Measurements from ENCODE around the gene PSMA4.
"Not testable (repeated sequence)": the region's sequence is repeated elsewhere in the genome, so short reads cannot be mapped to it uniquely, and the experiment has no call there.

The PSMA4 gene

DNA sequence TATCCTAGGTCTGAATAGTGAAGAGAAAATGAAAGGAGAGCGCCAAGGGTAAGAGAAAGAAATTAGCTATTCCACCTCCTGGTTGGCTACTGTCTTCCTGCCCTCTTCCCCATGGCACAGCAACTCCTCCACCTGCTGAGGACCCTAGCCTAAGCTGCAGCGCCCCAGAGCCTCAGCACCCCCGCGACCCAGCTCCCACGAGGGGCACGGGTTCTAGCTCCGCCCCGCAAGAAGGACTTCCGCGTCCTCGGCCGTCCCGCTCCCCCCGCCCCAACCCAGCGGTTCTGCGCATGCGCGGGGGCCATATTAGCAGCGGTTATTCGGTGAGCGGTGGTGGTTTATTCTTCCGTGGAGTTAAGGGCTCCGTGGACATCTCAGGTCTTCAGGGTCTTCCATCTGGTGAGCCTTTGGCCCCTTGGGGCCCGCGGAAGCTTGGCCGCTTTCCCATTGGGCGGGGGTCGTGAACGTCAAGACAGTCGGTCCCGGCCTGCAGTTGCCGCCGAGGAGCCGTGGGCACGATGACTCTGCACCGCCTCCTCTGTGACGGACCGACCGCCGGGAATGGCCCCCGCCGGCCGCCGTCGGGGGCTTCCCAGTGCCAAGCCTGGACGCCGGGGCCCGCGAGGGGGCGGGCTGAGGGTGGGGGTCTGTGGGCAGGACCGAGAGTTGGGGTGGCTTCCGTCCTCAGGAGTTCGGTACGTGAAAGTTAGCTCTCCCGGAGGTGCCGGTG lies at the start of gene PSMA4:
Gene PSMA4 (plus strand): TSS at position 304 of the 730 bp plus-strand sequence. CDS start 1,484 bp downstream, outside the sequence.
- DNase-seq = peak; percentile 96

DNA sequence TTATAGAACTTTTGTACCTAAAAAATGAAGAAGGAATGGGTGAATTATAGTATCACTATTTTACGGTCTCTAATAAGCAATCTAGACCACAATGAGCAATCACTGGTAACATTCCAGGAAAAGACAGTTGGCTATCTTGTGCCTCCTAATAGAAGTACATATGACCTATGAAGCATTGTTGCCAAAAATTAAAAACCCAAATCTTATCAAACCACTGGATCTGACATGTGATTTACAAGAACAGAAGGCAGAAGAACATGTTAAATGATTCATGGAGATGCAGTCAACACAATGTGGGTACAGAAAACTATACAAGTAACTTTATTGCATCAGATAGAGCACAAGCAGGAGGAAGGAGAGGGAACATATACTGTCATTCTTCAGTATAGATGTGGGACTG lies 47.4 kb upstream of the PSMA4 start:
- DNase-seq = peak; percentile 48

DNA sequence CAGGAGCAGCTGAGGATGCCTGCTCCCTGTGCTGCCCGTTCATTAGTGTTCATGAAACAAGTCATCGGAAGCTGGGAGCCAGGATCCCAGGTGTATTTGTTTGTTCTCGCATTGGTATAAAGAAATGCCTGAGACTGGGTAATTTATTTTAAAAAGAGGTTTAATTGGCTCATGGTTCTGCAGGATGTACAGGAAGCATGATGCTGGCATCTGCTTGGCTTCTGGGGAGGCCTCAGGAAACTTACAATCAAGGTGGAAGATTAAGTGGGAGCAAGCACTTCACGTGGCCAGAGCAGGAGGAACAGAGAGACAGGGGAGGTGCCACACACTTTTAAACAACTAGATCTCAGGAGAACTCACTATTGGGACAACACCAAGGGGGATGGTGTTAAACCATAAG lies 38.4 kb upstream of the PSMA4 start:
- DNase-seq = no peak

DNA sequence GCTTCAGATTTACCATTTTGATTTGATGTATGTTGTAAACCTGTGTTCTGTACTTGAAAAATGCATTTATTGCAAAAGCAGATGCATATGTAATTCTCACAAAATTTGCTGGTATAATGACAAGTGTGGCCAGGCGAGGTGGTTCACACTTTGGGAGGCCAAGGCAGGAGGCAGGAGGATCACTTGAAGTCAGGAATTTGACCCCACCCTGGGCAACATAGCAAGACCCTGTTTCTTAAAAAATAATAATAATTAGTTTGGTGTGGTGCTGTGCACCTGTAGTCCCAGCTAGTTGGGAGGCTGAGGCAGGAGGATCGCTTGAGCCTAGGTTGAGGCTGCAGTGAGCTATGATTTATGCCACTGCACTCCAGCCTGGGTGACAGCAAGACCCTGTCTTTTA lies 37.6 kb upstream of the PSMA4 start:
- no peak for DNase-seq

DNA sequence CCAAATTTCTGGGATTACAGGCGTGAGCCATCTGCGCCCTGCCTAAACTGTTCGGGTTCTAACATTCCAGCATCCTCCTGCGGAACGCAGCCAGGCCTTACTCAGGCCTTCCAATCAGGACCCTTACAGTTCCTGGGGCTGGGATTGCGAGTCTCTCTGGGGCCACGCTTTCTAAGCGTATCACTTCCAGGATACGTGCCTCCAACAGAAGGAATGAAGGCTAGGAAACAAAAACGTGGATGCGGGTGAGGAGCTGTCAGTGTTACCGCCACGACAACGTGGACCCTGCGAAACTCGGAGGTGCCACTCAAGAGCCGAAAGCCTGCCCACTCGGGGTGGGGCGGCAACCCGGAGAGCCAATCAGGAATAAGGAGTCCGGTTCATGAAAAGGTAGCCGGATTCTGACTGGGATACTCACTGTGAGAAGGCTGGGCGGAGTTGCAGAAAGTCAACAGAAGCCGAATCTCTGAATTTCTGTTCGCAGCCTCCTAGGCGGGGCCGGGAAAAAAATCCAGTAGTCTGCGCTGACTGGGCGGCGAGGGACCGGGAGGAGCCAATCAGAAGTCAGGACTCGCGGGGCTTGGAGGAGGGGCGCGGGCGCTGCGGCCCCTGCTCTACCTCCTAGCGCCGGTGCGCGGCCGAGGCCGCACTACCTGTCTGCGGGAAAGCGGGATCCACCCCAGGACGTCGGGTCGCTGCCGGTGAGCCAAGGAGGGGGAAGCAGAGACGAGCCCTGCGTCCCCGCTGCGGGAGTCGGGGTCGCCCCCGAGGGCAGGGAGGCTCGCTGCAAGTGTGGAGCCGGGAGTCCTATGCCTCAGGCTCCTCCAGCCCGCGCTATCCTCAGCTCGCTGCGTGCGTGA lies 33.0 kb upstream of the PSMA4 start, which contains the start of gene HYKK:
Gene HYKK (plus strand): TSS at position 607 of the 860 bp plus-strand sequence. CDS start 5,512 bp downstream, outside the sequence.
- peak; percentile 96 for DNase-seq

DNA sequence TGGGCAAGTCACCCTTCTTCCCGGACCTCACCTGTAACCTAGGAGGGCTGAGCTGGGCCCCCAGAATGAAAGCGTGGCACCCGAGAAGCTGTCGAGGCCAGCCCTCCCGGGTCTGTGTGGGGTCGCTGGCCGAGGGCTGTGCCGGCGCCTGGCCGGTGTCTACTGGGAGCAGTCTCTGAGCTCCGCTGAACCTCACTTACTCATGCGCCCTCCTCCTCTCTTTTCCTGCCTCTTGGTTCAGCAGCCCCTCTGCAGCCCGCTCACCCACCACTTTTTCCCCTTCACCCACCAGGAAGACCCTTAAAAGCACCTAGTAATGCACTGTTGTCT lies 32.4 kb upstream of the PSMA4 start:
- DNase-seq = no peak

DNA sequence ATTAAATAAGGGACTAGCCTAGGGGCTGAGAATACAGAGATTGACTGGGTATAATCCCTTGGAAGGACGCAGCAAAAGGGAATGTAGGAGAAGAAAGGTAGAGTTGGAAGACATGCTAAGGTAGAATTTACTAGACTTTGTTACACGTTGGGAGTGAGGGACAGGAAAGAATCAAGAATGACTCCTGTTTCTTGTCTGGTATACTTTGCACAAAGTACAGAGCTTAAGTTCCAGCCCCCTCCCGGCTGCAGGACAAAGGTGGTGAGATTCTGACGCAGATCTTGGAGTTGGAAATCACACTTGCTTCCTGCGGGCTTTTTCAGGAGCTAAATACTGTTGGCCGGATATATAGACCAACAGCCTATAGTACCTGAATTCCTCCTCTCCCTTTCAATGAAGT lies 32.0 kb upstream of the PSMA4 start:
- no peak for DNase-seq

DNA sequence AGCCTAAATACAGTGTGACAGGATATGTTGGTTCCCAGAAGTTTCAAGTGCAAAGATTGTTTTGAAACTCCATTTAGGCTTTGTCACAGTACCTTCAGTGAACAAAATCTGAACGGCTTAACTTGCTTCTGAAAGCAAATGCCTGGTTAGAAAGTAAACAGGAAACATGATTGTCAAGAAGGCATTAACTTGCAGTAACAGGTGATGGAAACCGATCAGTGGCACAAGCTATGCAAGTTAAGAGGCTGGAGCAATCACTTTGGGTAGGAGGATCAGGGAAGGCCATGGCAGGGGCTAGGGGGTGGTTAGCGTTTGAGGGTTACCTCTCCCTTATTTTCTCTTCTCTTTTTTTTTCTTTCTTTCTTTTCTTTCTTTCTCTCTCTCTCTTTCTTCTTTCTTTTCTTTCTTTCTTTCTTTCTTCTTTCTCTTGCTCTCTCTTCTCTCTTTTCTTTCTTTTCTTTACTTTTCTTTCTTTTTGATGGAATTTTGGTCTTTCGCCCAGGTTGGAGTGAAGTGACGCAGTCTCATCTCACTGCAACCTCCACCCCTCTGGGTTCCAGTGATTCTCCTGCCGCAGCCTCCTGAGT lies 30.4 kb upstream of the PSMA4 start:
- no peak for DNase-seq

DNA sequence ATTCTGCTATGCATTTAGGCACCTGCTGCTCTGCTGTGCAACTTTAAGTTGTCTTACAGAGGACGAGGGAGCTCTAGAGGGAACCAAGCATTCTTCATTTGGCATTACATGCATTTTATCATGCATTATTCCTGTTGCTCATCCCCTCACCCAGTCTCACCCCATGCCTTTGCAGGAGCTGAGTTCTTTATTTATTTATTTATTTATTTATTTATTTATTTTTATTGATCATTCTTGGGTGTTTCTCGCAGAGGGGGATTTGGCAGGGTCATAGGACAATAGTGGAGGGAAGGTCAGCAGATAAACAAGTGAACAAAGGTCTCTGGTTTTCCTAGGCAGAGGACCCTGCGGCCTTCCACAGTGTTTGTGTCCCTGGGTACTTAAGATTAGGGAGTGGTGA lies 20.2 kb upstream of the PSMA4 start:
- not testable (repeated sequence) for DNase-seq

DNA sequence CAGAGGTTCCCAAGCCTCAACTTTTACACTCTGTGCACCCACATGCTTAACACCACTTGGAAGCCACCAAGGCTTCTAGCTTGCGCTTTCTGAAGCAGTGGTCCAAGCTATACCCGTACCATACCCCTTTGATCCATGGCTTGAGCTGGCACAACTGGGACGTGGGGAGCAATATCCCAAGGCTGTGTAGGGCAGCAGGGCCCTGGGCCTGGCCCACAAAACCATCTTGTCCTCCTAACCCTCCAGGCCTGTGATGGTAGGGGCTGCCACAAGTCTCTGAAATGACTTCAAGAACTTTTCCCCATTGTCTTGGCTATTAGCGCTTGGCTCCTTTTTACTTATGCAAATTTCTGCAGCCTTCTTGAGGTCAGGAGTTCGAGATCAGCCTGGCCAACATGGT lies 16.0 kb upstream of the PSMA4 start:
- no peak for DNase-seq

DNA sequence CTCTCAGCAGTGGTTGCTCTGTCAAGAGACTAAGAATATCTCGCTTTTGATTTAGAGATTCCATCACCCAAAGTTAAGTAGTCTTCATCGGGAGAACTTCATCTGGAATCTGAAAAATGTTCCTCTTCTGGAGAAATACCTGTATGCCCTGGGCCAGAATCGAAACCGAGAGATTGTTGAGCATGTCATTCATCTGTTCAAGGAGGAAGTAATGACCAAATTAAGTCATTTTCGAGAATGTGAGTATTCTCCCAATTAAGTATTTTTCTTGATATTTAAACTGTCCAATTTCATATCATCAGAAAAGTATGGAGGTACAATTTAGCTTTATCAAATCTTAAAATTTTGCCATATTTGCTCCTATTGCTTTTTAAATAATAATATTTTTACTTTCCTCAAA lies 12.9 kb upstream of the PSMA4 start:
- DNase-seq = no peak

DNA sequence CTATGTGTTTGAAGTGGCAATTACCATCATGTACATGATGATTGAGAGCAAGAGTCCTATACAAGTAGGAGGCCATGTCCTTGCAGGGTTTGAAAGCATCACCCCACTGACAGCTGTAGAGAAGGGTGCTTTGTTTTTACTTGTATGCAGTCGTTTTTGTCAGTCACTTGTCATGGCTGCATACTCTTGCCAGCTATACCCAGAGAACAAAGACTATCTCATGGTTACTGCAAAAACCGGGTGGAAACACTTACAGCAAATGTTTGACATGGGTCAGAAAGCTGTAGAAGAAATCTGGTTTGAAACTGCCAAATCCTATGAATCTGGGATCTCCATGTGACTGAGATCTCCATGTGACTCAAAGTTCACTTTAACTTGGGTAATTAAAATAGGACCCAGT lies 6.9 kb upstream of the PSMA4 start:
- DNase-seq = no peak

DNA sequence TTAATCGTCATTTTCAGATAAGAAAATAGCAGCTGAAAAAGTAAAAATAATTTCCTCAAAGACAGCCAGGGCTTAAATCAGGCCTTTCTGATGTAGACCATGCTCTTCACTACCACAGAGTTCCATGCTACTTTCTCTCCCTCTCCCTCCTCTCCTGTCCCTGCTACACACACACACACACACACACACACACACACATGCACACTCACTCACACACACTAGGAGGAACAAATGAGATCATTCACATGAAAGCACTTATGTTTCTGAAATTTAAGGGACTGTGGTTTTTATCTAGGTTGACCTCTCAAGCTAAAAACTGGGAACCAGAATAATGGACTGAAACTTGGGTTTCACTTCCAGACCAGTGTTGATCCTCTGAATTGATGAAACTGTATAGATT lies 4.1 kb upstream of the PSMA4 start:
- DNase-seq = peak; percentile 14

DNA sequence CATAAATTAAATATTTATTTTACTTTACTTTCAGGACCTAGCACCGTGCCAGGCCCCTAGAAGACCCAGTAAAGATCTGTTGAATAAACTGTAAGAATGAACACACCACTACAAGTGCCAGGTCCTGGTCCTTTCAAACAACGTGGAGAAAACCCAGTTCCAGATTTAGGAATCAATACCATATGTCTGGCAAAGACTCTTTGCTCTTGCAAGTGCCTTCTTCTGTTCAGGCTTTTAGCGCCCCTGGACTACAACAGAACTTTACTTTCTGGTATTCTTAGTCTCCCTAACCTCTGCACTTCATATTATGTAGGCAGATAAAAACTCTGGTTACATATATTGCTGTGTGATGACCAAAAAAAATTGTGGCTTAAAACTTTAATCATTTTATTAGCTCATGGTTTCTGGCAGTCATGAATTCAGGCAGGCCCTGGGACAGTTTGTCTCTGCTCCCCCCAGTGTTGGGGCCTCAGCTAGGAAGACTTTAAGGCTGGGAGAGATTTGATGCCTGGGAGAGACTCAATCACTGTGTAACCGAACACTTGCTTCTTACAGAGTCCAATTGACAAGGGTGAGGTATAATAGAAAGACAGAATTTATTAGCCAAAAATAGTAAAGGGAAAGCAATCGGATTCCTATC lies 2.9 kb upstream of the PSMA4 start:
- DNase-seq = no peak

DNA sequence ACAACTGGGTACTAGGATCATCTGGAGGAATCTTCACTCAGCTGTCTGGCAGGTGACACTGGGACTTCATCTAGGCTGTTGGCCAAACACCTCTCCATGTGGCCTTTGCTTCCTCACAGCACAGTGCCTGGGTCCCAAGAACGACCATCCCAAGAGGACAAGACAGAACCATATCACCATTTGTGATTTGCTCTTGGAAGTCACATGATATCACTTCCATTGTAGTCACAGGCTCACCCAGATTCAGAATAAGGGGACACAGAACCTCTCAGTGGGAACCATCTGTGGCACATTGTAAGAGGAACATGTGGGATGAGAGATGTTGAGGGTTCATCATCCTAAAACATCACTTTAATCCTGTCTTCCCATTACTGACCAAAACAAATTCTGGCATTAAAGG lies 1.9 kb upstream of the PSMA4 start:
- DNase-seq = no peak

DNA sequence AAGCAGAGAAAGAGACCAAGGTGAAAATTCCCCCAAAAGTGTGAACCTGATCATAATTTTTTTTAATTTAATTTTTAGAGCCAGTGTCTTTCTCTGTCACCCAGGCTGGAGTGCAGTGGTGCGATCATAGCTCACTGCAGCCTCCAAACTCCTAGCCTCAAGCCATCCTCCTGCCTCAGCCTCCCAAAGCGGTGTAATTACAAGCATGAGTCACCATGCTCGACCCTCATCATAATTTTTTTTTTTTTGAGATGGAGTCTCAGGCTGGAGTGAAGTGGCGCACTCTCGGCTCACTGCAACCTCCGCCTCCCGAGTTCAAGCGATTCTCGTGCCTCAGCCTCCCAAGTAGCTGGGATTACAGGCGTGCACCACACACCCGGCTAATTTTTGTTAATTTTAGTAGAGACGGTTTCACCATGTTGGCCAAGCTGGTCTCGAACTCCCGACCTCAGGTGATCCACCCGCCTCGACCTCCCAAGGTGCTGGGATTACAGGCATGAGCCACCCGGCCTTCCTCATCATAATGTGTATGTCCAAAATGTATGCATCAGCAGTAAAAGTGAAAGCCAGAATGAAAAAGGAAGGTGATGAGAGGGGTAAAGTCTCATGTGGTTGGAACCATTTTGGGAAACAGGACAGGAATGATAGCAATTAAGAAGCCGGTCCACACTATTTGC lies 642 bp upstream of the PSMA4 start:
- not testable (repeated sequence) for DNase-seq

DNA sequence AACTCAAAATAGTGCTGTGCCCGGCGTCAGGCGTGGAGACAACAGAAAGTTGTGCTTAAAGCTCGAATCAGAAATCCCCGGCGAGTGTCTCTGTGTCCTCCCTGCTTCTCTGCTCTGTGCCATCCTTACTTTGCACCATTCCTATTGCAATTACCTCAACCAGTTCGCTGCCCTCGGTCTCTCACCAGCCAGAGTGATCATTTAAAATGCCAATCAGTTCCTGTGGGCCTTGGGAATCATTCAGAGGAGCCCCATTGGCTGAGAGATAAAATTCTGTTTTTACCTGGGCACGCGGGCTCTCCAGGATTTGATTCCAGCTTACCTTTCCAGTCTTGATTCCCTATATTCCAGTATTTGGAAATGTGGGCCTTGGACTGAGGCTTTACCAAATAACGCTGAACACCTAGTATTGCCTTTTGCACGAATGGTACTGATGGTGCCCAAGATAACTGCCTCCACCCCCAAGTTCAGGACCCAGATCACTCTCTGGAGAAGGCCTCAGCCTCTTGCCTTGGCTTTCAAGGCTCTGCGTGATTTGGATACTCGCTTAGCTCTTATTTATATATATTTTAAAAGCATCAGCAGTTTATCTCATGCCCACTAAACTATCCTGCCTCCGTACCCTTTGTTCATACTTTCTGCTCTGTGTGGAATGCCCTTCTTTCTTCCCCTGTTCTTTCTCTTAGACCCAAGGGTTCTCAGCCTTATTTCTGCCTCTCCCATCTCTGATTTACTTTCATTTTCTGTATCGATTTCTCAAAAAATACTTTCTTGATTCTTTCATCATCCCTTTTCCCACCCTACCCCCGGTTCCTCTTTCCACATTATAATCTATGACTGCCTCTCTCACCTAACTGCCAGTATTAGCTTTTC lies 863 bp downstream of the PSMA4 start:
- peak; percentile 34 for DNase-seq

DNA sequence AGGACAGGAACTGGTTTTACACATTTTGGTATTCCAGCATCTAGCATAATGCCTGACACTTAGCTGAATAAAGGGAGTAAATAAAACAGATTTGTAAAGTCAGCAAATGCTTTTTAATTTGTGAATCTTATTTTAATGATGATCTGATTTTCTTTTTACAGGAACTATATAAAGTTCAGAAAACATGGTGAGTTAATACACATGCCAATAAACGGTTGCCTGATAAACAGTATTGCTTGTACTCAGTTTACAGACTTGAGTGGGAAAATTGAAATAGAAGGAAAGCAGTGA lies 1.4 kb downstream of the PSMA4 start:
- DNase-seq = no peak

DNA sequence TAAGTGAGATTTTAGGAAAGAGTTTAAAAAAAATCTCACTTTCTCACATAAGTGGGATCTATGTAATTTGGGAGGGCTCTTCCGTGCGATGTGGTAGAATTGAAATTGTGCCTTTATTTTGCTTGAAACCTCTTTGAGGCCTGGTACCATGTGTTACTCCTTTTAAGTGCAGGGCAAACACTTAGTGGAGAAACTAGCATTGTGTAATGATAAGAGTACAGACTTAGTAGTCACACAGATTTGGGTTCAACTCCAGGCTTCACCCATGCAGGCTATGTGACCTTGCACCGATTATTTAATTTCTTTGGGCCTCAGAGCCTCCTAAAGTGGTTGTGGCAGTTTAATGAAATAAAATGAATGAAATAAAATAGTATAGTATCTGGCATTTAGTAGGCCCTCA lies 2.4 kb downstream of the PSMA4 start:
- no peak for DNase-seq

DNA sequence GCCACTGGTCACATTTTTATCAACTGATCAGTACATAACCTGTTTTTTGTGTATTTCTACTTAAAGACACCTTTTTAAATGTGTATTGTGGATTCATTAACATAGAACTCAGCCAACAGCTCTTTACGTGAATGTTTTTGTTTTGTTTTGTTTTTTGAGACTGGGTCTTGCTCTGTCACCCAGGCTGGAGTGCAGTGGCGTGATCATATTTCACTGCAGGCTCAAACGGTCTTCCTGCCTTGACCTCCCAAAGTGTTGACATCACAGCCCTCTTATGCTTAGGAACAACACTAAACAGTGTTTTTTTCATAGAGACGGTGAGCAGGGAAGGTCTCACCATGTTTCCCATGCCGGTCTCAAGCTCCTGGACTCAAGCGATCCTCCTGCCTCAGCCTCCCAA lies 9.9 kb downstream of the PSMA4 start:
- DNase-seq = no peak

DNA sequence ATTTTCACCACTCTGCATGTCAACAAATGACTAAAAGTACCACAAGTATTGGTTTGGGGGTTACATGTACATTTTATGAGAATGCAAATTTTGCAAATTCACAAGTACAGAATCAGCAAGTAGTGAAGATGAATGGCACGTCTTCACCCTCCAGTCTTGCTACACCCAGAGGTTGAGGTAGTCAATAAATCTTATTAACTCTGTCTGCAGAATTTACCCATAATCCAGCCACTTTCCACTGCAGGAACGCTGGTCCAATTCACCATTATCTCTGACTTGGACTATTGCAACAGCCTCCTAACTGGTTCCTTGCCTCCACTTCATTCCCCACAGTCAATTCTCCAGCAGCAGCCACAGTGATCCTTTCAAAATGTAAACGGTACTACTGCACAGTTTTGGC lies 10.6 kb downstream of the PSMA4 start:
- DNase-seq = no peak

DNA sequence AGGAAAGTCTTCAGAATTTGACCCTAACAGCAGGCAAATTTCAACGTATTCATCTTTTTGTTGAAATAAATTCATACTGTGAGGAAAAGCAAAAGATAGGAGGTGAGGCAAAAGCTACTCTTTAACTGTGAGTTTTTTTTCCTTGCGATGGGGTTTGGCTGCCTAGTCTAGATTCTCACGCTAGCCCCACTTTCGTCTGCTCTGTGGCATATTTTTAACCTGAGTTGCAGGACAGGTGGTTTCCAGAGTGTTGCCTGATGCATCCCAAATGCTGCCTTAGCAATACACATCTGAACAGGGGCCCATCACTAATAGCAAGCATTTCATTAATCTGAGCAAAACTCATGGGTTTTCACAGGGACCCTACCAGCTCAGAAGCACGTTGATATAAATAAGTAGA lies 11.7 kb downstream of the PSMA4 start:
- no peak for DNase-seq
